Stimulated activated CD4-positive, alpha-beta T cell treated with anti-CD3 and anti-CD28 coated beads, Interleukin-12 subunit alpha, Interleukin-12 subunit beta, amount 100 ng/mL, for 24 hours (primary cell): Measurements from ENCODE around the gene AP1G1.

Source experiments
- DNase-seq, 2 experiments: peaks; one replicate each; pipeline ENCODE4 v3.0.0-alpha.2; 2020; ENCODE audit warnings: low read depth in 2 of 2

AP1G1 gene

DNA sequence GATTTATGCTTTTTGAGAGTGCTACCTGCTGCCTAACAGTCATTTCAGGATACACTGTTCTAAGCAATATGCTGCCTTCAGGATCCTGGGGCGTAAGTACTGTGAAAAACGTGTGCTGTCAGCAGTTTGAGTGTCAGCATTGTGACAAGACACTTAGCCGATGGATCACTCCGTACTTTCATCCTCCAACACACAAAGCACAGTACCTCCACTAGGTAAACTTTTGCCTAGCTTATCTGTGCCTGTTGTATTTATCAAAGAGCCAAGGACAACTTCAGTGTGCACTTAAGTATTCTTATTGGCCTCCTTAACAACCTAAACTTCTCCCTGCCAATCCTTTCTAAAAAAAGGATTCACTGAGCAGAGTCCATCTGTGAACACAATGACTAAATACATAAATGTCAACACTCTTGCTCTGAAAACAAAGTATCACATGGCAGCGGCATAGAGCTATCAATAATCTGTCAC is 50.3 kb downstream of the AP1G1 start:
- no peak for DNase-seq

DNA sequence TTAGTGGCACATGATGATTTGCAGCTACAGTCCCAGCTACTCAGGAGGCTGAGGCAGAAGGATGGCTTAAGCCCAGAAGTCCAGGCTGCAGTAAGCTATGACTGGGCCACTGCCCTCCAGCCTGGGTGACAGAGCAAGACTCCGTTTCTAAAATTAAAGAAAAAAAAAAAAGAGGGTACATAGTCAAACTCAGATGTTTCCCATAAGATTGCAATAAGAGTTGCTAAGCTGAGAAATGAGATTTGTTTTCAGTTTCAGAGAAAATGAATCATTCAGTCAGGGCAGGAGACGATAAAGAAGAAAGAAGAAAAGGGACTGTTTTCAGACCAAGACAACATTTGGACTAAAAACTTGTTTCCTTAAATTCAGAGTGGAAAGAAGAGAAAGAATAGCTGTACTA is 54.0 kb downstream of the AP1G1 start:
- DNase-seq, result no peak

DNA sequence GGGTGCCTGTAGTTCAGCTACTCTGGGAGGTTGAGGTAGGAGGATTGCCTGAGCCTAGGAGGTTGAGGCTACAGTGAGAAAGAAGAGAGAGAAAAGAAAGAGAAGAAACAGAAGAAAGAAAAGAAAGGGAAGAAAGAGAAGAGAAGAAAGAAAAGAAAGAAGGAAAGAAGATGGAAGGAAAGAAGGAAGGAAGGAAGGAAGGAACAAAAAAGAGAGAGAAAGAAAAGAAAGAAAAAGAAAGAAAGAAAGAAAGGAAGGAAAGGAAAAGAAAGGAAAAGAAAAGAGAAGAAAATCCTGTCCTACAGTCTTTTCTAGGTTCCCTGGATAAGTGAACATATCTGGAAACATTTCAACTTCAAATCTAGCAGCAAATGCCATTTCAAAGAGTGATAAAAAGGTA is 54.5 kb downstream of the AP1G1 start:
- DNase-seq, result no peak

DNA sequence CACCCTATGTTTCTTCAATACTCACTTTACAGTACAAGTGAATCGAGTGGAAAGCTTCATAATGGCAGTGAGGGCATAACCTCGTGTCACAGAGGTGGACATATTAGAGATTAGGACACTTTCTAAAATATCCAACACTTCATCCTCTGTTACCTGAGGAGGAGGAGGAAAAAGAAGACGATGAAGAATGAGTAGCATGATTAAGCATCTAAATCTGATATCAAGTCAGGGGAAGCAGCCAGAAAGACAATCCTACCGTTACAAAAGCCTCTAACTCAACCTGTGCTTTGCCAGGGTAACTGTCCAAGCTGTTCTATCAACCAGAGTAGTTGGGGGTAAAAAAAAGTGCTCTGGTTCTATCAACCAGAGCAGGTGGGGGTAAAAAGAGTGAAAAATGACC is 60.4 kb downstream of the AP1G1 start:
- no peak for DNase-seq

DNA sequence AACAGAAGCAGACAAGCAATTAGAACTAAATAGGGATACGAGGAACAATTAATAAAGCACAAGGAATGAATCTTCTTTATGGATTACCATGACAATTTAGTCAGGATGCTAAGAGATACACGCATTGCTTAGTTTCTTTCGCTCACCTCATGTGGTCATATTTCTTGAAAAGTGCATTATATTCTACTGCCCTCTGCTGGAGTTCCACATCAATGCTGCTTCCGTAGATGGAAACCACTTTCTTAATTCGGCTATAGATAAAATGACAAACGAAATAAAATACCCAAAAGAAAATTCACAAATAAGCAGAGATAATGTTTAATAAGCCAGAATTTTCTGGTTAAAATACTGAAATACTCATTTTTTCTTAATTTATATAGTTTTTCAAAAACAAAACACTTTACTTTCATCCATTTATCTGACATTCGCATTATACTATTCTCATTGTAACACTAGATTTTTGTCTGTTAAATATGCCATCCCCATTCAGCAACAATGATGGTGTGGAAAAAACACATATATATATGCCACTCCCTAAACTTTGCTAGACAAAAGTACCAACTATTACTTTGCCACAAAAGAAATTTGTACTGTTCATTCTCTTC is 62.1 kb downstream of the AP1G1 start:
- DNase-seq, result no peak

DNA sequence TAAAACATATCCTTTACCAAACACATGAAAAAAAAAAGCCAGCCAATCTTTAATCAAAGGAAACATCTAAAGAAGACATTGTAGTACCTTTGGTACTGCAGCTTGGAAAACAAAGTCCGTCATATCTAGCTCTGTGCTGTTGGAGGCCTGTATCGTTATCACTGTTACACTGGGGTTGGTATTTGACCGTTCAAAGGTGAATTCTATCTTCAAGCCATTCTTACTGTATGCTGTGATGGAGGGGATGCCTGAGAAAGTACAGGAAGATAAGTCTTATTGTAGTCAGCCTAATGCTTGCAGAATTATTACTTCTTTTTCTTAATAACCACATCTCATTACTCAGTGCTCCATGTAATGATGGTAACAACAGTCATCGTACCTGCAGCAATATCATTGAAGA is 69.8 kb downstream of the AP1G1 start:
- no peak for DNase-seq

DNA sequence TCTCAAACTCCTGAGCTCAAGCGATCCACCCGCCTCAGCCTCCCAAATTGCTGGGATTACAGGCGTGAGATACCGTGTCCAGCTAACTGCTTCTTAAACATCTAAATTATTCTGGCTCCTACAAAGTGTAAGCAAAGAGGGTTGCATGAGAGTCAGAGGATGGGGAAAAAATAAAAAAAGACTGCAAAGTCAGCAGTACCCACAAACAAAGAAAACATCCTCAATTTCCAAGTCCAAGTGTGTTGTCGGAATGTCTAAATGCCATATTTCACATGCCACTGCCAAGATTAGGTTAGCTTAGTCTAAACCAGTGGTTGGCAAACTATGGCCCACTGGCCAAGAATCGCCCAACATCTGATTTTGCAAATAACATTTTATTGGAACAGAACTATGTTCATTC is 71.1 kb downstream of the AP1G1 start:
- no peak for DNase-seq

DNA sequence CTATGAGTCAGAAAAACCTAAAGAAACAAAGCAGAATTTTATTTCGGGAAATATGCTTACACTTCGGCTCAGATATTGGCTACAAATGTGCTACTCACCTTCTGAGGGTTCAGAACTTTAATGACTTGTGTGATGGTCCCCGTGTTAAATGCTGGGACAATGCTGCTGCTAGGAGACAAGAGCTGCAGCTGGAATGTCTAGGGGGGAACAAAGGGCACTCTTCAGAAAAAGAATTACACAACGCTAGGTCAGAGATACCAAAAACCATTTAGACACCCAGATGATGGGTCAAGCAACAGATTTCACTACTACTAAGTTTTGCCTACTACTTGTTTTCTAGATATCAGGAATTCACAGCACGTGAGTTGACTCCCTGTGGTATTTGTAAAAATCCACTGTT is 74.1 kb downstream of the AP1G1 start:
- no peak for DNase-seq

DNA sequence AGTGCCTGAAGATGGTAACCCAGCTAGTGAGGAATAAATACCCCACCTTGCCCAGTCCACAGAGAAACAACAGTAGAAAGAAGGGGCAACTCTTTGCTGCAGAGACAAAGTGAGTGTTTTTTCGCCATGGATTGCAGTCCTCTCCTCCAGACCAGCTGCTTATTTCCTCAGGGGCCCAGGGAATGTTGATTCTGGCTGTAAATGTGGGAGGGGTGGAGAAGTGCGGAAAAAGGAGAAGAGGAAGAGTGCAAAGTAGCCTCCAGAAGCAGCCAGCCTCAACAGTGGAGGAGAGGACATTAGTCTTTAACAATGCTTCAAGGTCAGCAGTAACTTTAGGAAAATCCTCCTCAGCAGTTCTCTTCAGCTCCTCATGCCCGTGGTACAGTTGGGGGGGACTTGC is 76.0 kb downstream of the AP1G1 start:
- DNase-seq, result no peak

DNA sequence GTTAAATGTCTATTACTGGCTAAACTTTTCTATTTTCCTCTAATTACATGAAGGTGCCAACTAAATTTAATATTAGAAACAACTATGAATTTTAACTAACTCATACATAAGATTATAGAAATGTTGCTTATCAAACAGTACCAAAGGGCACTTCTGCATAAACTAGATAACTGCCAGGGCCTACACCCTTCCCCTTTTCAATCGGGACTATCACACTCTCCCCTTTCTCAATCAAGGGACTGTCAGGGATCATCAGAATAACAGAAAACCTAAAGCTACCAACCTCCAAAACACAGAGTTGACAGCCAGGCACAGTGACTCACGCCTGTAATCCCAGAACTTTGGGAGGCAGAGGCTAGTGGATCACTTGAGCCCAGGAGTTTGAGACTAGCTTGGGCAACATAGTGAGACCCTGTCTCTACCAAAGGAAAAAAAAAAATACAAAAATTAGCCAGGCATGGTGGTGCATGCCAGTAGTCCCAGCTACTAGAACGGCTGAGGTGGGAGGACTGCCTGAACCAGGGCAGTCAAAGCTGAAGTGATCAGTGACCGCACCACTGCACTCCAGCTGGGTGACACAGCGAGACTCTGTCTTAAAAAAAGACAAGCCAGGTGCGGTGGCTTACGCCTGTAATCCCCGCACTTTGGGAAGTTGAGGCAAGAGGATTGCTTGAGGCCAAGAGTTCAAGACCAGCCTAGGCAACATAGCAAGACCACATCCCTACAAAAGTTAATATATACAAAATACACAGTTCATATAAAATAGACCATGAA is 80.9 kb downstream of the AP1G1 start:
- DNase-seq, result no peak

DNA sequence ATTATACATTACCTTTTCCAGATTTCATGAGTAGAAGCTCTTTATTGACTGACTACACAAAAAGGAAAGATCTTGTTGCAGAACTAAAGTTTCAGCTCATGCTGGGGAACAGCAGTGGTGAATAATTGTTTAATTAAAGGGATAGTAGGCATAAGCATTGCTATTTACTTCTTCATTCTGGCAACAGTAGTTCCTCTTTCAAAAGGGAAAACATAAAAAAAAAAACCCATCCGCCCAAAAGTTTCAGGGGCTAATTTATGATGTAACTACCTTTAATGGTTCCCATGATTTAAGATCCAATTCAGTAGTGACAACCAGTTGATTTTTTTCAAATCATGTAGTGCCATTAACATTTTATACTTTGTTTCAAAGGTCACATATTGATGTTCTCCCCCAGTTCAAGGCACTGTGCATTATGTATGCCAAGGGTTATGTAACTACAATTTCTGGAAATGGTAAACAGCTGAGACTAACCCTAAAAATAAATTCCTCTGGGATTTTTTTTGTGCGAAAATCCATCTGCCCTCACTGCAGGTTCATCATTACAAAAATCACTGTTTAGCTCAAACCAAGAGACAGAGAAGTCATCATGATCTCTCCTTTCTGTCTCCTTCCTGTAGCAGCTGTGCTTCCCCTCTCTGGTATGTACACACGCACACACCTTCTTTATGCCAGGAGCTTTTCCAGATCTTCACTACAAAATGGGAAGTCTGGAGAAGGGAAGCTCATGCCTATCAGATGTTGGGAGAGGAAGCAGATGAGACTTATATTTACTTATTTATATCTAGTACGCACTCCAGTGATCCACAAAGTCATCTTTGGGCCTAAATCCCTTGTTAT is 81.9 kb downstream of the AP1G1 start:
- no peak for DNase-seq

DNA sequence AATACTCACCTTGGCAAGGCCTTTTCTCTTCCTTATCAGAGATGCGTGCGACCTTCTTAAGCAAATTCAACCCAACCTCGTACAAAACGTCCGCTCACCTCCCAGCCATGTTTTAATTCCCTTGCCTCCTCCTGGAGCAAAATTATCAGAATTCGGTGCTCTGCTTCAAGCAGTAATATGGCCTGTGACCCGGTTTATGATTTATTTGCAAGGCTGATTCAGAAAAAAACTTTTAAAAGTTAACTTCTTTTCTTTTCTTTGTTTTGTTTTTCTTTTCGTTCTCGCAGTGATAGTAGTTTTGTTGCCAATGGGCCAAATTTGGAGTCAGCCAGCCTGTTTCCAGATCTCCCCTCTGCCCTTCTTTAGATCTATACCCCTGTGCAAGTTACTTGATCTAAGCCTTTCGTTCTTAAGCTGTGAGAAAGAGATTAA is 84.3 kb downstream of the AP1G1 start, which contains the start of gene PHLPP2:
Gene PHLPP2 (minus strand): TSS at position 382 of the 432 bp plus-strand sequence. CDS start 9,906 bp downstream, outside the sequence.
- no peak for DNase-seq

DNA sequence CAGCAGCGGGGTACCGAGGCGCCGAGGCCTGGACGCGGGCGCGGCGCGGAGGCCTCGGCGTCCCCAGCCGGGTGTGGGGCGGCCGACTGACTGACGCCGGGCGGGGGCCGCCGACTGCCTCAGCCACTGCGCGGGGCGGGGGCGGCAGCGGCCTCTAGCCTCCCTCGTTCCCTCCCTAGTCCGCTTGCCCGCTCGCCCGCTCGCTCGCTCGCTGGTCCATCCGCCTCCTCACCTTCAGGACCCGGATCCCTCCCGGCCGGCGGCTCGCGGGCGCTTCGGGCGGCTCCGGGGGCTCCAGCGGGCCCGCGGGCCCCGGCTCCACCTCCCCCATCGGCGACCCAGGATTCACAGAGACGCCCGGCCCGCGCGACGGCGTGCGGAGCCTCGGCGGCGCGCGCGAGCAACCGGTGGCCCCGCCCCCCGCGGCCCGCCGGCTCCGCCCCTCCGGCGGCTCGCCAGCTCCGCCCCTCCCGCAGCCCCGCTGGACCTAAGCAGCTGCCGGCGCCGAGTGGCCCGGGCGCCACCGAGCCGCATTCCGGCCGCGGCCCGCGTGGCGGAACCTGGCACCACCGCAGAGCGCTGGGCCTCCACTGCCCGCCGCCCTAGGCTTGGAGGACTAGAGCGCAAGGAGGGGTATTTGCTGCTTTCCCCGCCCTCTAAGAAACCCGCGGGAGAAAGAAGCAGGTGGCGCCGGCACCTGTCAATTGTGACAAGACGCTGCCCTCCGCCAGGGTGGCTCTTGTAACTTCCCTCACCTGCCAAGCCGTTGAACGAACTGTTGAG is 84.9 kb downstream of the AP1G1 start:
- peak; percentile 58 to 67 for DNase-seq

DNA sequence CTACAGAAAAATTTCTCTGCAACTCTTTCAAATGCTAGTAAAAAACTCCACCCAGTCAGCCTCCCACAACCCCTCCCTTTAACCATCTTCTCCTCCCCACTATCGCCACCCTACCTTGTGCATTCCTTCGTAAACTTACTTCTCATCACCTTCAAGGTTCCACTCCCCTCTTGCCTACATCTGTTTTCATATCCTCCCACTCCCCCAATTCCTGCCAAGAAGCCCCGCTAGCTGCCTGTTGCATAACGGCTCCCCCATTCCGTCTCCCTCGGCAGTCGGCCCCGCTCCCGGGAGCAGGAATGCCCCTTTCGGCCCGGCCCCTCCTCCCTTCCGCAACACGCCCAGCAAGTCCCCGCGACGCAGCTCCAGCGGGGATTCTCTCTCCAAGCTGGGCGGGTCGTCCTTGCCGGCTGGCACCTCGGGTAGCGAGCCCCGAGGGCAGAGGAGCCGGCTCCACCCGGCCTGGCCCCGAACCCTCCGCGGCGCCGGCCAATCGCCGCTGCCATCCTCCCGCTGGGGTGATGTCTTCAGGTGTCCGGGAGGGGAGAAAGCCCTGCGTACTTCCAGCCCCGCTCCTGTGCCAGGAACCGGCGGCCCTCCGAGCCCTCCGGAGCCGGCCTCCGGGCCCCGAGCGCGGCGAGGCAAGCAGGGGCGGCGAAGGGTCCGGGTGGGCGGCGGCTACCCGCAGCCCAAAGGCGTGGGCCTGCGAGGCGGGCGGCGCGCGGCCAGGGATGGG is 85.7 kb downstream of the AP1G1 start:
- peak; percentile 31 to 57 for DNase-seq

DNA sequence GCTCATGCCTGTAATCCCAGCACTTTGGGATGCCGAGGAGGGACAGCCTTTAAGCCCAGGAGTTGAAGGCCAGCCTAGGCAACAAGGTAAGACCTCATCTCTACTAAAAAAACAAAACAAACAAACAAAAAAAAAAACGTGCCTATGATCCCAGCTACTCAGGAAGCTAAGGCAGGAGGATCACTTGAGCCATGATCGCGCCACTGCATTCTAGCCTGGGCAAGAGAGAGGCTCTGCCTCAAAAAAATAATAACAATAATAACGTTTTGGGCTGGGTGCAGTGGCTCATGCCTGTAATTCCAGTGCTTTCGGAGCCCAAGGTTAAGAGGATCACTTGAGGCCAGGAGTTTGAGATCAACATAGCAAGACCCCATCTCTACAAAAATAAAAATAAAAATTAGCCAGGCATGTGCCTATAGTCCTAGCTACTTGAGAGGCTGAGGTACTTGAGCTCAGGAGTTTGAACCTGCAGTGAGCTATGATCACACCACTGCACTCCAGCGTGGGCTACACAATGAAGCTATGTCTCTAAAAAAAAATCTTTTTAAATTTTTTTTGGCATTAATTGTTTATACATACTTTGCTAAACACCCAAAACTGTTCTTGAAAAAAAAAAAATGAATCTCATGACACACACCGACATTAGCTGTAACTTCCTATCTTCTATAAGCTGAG is 87.4 kb downstream of the AP1G1 start:
- no peak for DNase-seq

DNA sequence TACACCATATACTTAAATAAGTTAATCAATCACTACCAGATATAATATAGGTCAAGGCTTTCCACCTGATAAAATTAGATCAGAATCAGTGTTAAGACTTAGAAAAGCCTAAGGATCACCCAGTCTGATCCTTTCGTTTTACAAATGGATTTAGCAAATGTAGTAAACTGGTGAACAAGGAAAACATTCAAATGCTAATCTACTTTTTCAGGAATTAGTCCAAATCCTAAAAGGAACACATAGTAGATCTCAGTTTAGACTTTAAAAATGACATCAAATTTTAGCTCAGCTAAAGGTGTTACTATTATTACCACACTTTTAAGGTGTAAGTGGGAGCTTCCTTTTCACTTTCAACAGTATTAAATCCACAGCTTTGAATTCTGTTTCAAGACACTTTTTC is 96.1 kb downstream of the AP1G1 start:
- DNase-seq, result no peak

DNA sequence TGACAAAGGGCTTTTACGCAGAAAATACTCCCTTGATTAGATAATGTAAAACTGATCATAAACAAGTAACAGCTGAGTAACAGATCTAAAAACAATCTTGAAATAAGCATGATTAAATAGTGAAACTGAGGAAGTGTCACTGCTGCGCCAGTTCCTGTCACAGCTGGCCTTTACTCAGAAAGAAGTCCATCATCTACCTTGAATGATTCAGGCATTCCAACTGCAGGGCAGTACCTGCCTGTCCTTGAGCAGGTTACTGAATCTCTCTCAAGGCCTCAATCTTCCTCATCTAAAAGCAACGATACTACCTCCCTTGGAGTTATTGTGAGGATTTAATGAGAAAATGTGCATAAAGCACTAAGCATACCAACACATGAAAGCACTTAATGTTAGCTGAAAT is 96.8 kb downstream of the AP1G1 start:
- DNase-seq, result no peak

DNA sequence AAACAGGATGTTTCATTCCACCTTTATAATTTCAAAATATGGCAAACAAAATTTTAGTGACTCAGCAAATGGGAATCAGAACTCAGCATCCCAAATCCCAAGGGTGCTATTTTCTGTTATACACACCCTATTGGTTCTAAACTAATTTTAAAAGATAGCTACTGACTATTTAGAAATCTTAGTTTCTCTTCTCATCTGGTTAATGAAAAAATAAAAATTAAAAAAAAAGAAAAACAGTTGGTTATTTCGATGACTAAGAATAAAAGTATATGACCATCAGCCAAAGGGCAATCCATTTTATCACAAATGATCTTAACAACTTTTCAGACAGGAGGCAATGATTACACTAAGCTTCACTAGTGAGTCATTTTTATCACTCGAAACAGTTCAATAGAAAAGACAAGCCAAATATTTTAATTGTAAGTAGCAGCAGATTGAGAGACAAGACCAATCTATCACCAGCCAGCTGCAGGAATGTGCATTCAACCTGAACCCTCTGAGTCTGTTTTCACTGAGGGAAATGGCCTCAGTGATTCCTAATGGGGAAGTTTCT is 99.3 kb downstream of the AP1G1 start:
- DNase-seq, result no peak

DNA sequence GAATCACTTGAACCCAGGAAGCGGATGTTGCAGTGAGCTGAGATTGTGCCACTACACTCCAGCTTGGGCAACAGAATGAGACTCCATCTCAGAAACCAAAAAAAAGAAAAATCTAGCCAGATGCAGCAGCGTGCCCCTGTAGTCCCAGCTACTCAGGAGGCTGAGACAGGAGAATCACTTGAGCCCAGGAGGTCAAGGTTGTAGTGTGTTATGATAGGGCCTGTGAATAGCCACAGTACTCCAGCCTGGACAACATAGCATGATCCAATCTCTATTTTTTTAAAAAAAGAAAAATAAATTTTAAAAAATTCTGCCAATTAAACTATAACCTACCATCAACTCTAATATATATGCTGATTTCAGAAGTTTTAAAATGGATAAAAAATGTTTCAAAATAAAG is 99.9 kb downstream of the AP1G1 start:
- no peak for DNase-seq

DNA sequence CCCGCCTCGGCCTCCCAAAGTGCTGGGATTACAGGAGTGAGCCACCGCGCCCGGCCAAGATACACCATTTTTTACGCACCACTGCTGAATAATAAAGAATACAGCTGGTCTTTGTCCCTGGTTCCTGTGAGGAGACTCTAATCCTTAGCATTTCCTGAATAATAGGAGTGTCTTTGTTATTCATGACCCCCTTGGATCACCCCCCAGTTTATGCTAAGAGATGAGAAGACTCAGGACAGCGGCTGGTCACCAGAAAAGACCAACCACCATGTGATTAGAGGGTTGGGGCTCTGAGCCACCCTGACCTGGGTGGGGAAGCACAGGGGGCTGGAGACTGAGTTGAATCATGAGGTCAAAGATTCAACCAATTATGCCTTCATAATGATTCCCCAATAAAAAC is 101.4 kb downstream of the AP1G1 start:
- DNase-seq, result no peak
